ENCODE data around the gene HSP90AB1. TPM values are rescaled to one million over a fixed set of nuclear protein-coding genes. Genes with fewer than 3 reads are reported as not detected.

HSP90AB1 gene
- total and polyA plus RNA-seq, 7 experiments from 2014 or later: 345 to 750 (median 377) TPM

GRCh38 chr6:44202972-44203750, 43.7 kb upstream of the HSP90AB1 start:
- no peaks in the 10 kb centered on the region for H3K36me3 Mint-ChIP-seq
- H3K4me3 Mint-ChIP-seq: no peak overlapping the region
- POLR2A ChIA-PET: no interaction called here
- ATAC-seq (no peak), DNase-seq (no peak)
- peaks cover 0 to 2% (median 0%) of the 10 kb centered on the region in 7 donors for H3K4me1 Mint-ChIP-seq
- peaks cover 0 to 21% (median 7%) of the 10 kb centered on the region in 5 donors for H3K27me3 Mint-ChIP-seq
- CTCF ChIA-PET: no interaction called here
- H3K36me3 ChIP-seq (ENCODE audit: control insufficient read depth in 2 of 3, insufficient read depth in 3 of 3, low read length in 3 of 3): no peaks in the 10 kb centered on the region
- no peaks in the 10 kb centered on the region for H3K4me1 ChIP-seq (ENCODE audit: control insufficient read depth in 2 of 2, insufficient read depth in 2 of 2, low read length in 2 of 2)
- intact Hi-C loops (cut with micrococcal nuclease): no loop called here
- H3K27ac ChIP-seq (ENCODE audit: low read depth, low read length): no peak overlapping the region
- no peaks in the 10 kb centered on the region for H3K9me3 ChIP-seq (ENCODE audit: control insufficient read depth in 2 of 3, low read length in 3 of 3)
- H3K4me3 ChIP-seq (ENCODE audit: low read length): no peak overlapping the region
- H3K27me3 ChIP-seq (ENCODE audit: control insufficient read depth in 2 of 2, insufficient read depth in 2 of 2, low read length in 2 of 2): no peaks in the 10 kb centered on the region
- no peak overlapping the region for H3K27ac Mint-ChIP-seq
- H3K9me3 Mint-ChIP-seq: no peaks in the 10 kb centered on the region

- Histone ChIP-seq H3K27me3 (ENCODE audit: control insufficient read depth in 2 of 2, insufficient read depth in 2 of 2, low read length in 2 of 2) (no peaks in the 10 kb centered on the region), H3K27ac (ENCODE audit: low read depth, low read length) (no peak overlapping the region), H3K9me3 (ENCODE audit: control insufficient read depth in 2 of 3, low read length in 3 of 3) (no peaks in the 10 kb centered on the region), H3K4me1 (ENCODE audit: control insufficient read depth in 2 of 2, insufficient read depth in 2 of 2, low read length in 2 of 2) (no peaks in the 10 kb centered on the region), H3K36me3 (ENCODE audit: control insufficient read depth in 2 of 3, insufficient read depth in 3 of 3, low read length in 3 of 3) (no peaks in the 10 kb centered on the region), H3K4me3 (ENCODE audit: low read length) (no peak overlapping the region)
- no peaks in the 10 kb centered on the region for H3K36me3 Mint-ChIP-seq
- H3K4me3 Mint-ChIP-seq: no peak overlapping the region
- H3K27me3 Mint-ChIP-seq: peaks cover 0 to 23% (median 7%) of the 10 kb centered on the region in 5 donors
- POLR2A ChIA-PET: no interaction called here
- no peak for DNase-seq
- CTCF ChIA-PET: no interaction called here
- H3K4me1 Mint-ChIP-seq: peaks cover 0 to 2% (median 0%) of the 10 kb centered on the region in 7 donors
- H3K27ac Mint-ChIP-seq: no peak overlapping the region
- intact Hi-C loops (cut with micrococcal nuclease): no loop called here
- H3K9me3 Mint-ChIP-seq: no peaks in the 10 kb centered on the region
- ATAC-seq: no peak
These were observed 42.9 kb upstream of the HSP90AB1 start for GRCh38 chr6:44203955-44204354.

GRCh38 chr6:44207966-44208365, 38.9 kb upstream of the HSP90AB1 start:
- ChIA-PET POLR2A (no interaction called here), CTCF (no interaction called here)
- ATAC-seq: no peak
- Histone ChIP-seq H3K9me3 (ENCODE audit: control insufficient read depth in 2 of 3, low read length in 3 of 3) (no peaks in the 10 kb centered on the region), H3K27ac (ENCODE audit: low read depth, low read length) (no peak overlapping the region), H3K4me1 (ENCODE audit: control insufficient read depth in 2 of 2, insufficient read depth in 2 of 2, low read length in 2 of 2) (no peaks in the 10 kb centered on the region), H3K4me3 (ENCODE audit: low read length) (no peak overlapping the region), H3K27me3 (ENCODE audit: control insufficient read depth in 2 of 2, insufficient read depth in 2 of 2, low read length in 2 of 2) (no peaks in the 10 kb centered on the region), H3K36me3 (ENCODE audit: control insufficient read depth in 2 of 3, insufficient read depth in 3 of 3, low read length in 3 of 3) (no peaks in the 10 kb centered on the region)
- no peak overlapping the region for H3K27ac Mint-ChIP-seq
- H3K27me3 Mint-ChIP-seq: peaks cover 0 to 30% (median 9%) of the 10 kb centered on the region in 5 donors
- intact Hi-C loops (cut with micrococcal nuclease): no loop called here
- no peak for DNase-seq
- H3K9me3 Mint-ChIP-seq: no peaks in the 10 kb centered on the region
- H3K36me3 Mint-ChIP-seq: no peaks in the 10 kb centered on the region
- H3K4me3 Mint-ChIP-seq: no peak overlapping the region
- peaks cover 0 to 4% (median 0%) of the 10 kb centered on the region in 7 donors for H3K4me1 Mint-ChIP-seq

GRCh38 chr6:44211284-44211683, 35.6 kb upstream of the HSP90AB1 start:
- ChIA-PET CTCF (no interaction called here), POLR2A (no interaction called here)
- DNase-seq (no peak), ATAC-seq (no peak)
- Histone ChIP-seq H3K9me3 (ENCODE audit: control insufficient read depth in 2 of 3, low read length in 3 of 3) (no peaks in the 10 kb centered on the region), H3K27ac (ENCODE audit: low read depth, low read length) (no peak overlapping the region), H3K4me1 (ENCODE audit: control insufficient read depth in 2 of 2, insufficient read depth in 2 of 2, low read length in 2 of 2) (no peaks in the 10 kb centered on the region), H3K27me3 (ENCODE audit: control insufficient read depth in 2 of 2, insufficient read depth in 2 of 2, low read length in 2 of 2) (no peaks in the 10 kb centered on the region), H3K36me3 (ENCODE audit: control insufficient read depth in 2 of 3, insufficient read depth in 3 of 3, low read length in 3 of 3) (no peaks in the 10 kb centered on the region), H3K4me3 (ENCODE audit: low read length) (no peak overlapping the region)
- intact Hi-C loops (cut with micrococcal nuclease): no loop called here
- Mint-ChIP-seq H3K36me3 (no peaks in the 10 kb centered on the region), H3K27me3 (peaks cover 0 to 30% (median 9%) of the 10 kb centered on the region in 5 donors), H3K9me3 (no peaks in the 10 kb centered on the region), H3K4me3 (no peak overlapping the region), H3K27ac (no peak overlapping the region), H3K4me1 (peaks cover 0 to 4% (median 0%) of the 10 kb centered on the region in 7 donors)

GRCh38 chr6:44214307-44214706, 32.6 kb upstream of the HSP90AB1 start:
- ChIA-PET CTCF (no interaction called here), POLR2A (interaction anchor here (0.6 kb wide), 1 partner anchor 35 kb away, joined by 3 read pairs; no protein-coding TSS in a partner anchor)
- H3K4me1 ChIP-seq (ENCODE audit: control insufficient read depth in 2 of 2, insufficient read depth in 2 of 2, low read length in 2 of 2): no peaks in the 10 kb centered on the region
- intact Hi-C loops (cut with micrococcal nuclease): no loop called here
- no peaks in the 10 kb centered on the region for H3K36me3 ChIP-seq (ENCODE audit: control insufficient read depth in 2 of 3, insufficient read depth in 3 of 3, low read length in 3 of 3)
- H3K27ac ChIP-seq (ENCODE audit: low read depth, low read length): no peak overlapping the region
- H3K9me3 Mint-ChIP-seq: no peaks in the 10 kb centered on the region
- peaks cover 0 to 34% (median 3%) of the 10 kb centered on the region in 5 donors for H3K27me3 Mint-ChIP-seq
- H3K27me3 ChIP-seq (ENCODE audit: control insufficient read depth in 2 of 2, insufficient read depth in 2 of 2, low read length in 2 of 2): no peaks in the 10 kb centered on the region
- H3K27ac Mint-ChIP-seq: no peak overlapping the region
- H3K4me3 Mint-ChIP-seq: no peak overlapping the region
- H3K4me3 ChIP-seq (ENCODE audit: low read length): no peak overlapping the region
- H3K36me3 Mint-ChIP-seq: no peaks in the 10 kb centered on the region
- H3K4me1 Mint-ChIP-seq: peaks cover 0 to 10% (median 6%) of the 10 kb centered on the region in 7 donors
- H3K9me3 ChIP-seq (ENCODE audit: control insufficient read depth in 2 of 3, low read length in 3 of 3): no peaks in the 10 kb centered on the region
- ATAC-seq: no peak
- no peak for DNase-seq

GRCh38 chr6:44216677-44217331, 30.1 kb upstream of the HSP90AB1 start, which contains the start of gene MYMX:
TSS of gene MYMX (plus strand) at chr6:44216926. CDS start at chr6:44217472, 546 bp downstream.
- ATAC-seq: no peak
- ChIA-PET CTCF (interaction anchor here (0.7 kb wide), 1 partner anchor 50 kb away, joined by 3 read pairs; no protein-coding TSS in a partner anchor), POLR2A (no interaction called here)
- Histone ChIP-seq H3K36me3 (ENCODE audit: control insufficient read depth in 2 of 3, insufficient read depth in 3 of 3, low read length in 3 of 3) (no peaks in the 10 kb centered on the region), H3K4me3 (ENCODE audit: low read length) (no peak within 1 kb of the TSS), H3K9me3 (ENCODE audit: control insufficient read depth in 2 of 3, low read length in 3 of 3) (no peaks in the 10 kb centered on the region), H3K27me3 (ENCODE audit: control insufficient read depth in 2 of 2, insufficient read depth in 2 of 2, low read length in 2 of 2) (no peaks in the 10 kb centered on the region), H3K4me1 (ENCODE audit: control insufficient read depth in 2 of 2, insufficient read depth in 2 of 2, low read length in 2 of 2) (peaks cover 0 to 3% of the 10 kb centered on the region in 2 donors), H3K27ac (ENCODE audit: low read depth, low read length) (no peak within 1 kb of the TSS)
- Mint-ChIP-seq H3K9me3 (no peaks in the 10 kb centered on the region), H3K27ac (peak within 1 kb of the TSS in 1 of 9 donors; percentile 23), H3K4me3 (no peak within 1 kb of the TSS), H3K27me3 (peaks cover 0 to 23% (median 2%) of the 10 kb centered on the region in 5 donors), H3K4me1 (peaks cover 0 to 21% (median 15%) of the 10 kb centered on the region in 7 donors), H3K36me3 (no peaks in the 10 kb centered on the region)
- no peak for DNase-seq
- intact Hi-C loops (cut with micrococcal nuclease): no loop called here

Data from naive thymus-derived CD4-positive, alpha-beta T cell (primary cell).